Globus pallidus (tissue), 1 donor: Measurements from ENCODE around the gene IGIP.

Experiments used
- DNase-seq: peaks from one replicate; pipeline ENCODE4 v3.0.0-alpha.2; 2015; ENCODE audit warnings: low spot score

Gene IGIP

GRCh38 chr5:140125637-140126036, at the start of gene IGIP:
IGIP (plus strand) TSS chr5:140125937; CDS start chr5:140128477, 2,540 bp downstream.
- no peak for DNase-seq

- no peak for DNase-seq
These were observed 49.6 kb upstream of the IGIP start for GRCh38 chr5:140076142-140076541.

GRCh38 chr5:140076788-140077187, 48.9 kb upstream of the IGIP start:
- DNase-seq = no peak

GRCh38 chr5:140083120-140083519, 42.6 kb upstream of the IGIP start:
- DNase-seq = no peak

- no peak for DNase-seq
These were observed 42.1 kb upstream of the IGIP start for GRCh38 chr5:140083650-140084049.

- DNase-seq = no peak
These were observed 41.2 kb upstream of the IGIP start for GRCh38 chr5:140084541-140084940.

GRCh38 chr5:140090251-140090650, 35.5 kb upstream of the IGIP start:
- DNase-seq = no peak

GRCh38 chr5:140093179-140093578, 32.6 kb upstream of the IGIP start:
- DNase-seq = no peak

- DNase-seq = no peak
These were observed 31.9 kb upstream of the IGIP start for GRCh38 chr5:140093866-140094265.

- no peak for DNase-seq
These were observed 30.8 kb upstream of the IGIP start for GRCh38 chr5:140094889-140095288.

- no peak for DNase-seq
These were observed 24.6 kb upstream of the IGIP start for GRCh38 chr5:140101179-140101578.

GRCh38 chr5:140103154-140103553, 22.6 kb upstream of the IGIP start:
- no peak for DNase-seq

GRCh38 chr5:140104100-140104499, 21.6 kb upstream of the IGIP start:
- no peak for DNase-seq

GRCh38 chr5:140106101-140106500, 19.6 kb upstream of the IGIP start:
- no peak for DNase-seq

GRCh38 chr5:140106805-140107311, 18.9 kb upstream of the IGIP start:
- no peak for DNase-seq

- DNase-seq = peak; percentile 89
These were observed 18.2 kb upstream of the IGIP start for GRCh38 chr5:140107312-140108092.

- no peak for DNase-seq
These were observed 17.4 kb upstream of the IGIP start for GRCh38 chr5:140108093-140109017.

- no peak for DNase-seq
These were observed 16.5 kb upstream of the IGIP start for GRCh38 chr5:140109018-140109758.

- no peak for DNase-seq
These were observed 15.7 kb upstream of the IGIP start for GRCh38 chr5:140109759-140110645.

GRCh38 chr5:140110646-140110957, 15.1 kb upstream of the IGIP start:
- DNase-seq = no peak
